HG02759 (cell line): Measurements from ENCODE around the gene USP12.

Source experiments
- ATAC-seq: cut with Tn5 transposase; IDR thresholded peaks from one replicate; pipeline ENCODE4 v1.9.1; 2021; ENCODE audit warnings: mild to moderate bottlenecking, moderate library complexity; ENCODE audit not compliant: unreplicated experiment

The USP12 gene

DNA sequence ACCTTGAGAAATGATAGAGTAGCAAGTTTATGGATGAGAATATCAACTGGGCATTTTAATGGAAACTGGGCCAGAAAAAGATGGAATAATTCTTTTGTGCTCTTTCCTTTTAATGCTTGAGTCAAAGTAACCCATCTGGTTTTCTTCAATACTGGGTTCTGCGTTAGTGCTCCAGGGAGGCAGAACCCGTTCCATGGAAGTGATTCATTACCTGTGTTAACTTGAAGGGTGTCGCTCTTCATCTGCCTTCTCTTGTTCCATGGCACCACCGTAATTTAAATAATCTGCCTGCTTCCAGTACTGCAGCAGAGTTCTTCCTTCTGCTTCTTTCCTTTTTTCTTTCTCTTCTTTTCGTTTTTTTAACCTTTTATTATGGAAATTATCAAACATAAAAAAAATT is 14.7 kb upstream of the USP12 start:
- no peak for ATAC-seq

DNA sequence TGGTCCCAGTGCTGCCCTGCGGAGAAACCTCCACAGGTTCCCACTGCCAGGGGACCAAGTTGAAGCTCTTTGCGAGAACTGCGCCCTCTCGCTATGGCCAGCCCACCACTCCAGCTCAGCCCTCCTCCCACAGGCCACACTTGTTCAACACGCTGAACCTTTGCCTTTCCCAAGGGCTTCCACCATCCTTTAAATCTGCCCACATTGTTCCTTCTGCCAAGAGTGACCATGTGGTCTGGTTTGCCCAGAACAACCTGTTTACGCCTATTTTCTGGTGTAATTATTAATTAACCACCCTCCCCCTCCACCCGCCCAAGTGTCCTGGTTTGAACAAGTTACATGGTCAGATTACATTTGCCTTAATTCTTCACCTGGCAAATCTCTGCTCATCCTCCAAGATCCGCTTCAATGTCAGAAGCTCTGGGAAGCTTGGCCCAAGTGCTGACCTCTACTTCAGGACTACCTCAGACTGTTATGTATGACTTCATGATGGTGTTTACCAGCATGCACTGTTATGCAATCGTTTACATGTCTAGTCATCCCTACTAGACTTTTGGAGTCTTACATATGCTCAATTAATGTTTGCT is 12.0 kb upstream of the USP12 start:
- no peak for ATAC-seq

DNA sequence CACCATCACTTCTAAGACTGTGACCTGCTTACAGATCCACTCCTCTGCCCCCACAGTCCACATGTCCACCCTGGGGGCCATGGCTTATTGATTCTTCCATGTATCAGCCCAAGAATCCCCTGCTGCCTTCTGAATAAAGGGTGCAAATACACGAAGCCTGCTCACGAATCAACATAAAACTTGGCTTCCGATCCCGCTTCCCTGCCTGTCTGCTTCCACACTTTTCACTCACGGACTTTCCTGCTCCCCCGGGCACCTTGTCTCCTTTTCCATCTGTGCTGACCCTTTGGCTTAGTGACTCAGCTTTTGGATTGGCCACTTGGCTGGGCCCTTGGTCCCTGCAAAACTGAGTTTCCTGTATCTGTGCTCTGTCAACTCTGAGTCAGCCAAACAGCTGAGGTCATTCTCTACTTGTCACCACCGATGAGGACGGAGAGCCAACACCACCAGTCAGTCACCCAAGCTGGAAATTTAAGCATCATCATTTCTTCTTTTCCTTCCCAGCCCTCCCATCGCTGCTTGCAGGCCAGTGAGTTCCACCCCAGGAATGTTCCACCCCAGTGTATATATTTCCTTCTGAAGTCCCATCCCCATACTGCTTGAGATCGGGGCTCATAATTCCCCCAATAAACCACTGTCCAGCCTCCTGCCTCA is 11.4 kb upstream of the USP12 start:
- ATAC-seq: no peak

DNA sequence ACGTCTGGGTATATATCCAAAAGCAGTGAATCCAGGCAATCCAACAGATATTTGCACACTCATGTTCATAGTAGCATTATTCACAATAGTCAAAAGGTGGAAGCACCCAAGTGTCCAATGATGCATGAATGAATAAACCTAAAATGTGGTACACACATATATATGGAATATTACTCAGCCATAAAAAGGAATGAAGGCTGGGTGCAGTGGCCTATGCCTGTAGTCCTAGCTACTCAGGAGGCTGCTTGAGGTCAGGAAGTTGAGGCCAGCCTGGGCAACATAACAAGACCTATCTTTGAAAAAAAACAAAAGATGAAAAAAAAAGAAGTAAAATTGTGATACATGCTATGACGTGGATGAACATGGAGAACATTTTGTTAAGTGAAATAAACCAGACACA is 10.4 kb upstream of the USP12 start:
- ATAC-seq: no peak

DNA sequence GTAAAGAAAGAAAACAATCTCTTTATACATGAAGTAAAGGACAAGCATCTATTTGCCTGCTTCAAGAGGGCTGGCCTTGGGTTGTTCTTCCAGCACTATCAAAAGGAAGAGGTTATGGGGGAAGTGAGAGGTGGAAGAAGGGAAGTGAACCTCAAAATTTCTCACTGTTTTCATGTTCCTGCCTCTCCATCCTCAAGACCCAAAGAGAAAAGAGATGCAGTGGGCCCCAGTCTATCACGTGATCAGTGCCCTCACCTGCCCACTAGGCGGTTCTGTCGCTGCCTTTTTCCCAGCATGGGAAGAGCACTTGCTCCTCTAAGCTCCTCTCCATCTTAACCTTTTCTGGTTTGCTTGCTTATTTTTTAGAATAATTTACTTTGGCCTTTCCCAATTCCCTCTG is 6.2 kb upstream of the USP12 start:
- ATAC-seq: no peak

DNA sequence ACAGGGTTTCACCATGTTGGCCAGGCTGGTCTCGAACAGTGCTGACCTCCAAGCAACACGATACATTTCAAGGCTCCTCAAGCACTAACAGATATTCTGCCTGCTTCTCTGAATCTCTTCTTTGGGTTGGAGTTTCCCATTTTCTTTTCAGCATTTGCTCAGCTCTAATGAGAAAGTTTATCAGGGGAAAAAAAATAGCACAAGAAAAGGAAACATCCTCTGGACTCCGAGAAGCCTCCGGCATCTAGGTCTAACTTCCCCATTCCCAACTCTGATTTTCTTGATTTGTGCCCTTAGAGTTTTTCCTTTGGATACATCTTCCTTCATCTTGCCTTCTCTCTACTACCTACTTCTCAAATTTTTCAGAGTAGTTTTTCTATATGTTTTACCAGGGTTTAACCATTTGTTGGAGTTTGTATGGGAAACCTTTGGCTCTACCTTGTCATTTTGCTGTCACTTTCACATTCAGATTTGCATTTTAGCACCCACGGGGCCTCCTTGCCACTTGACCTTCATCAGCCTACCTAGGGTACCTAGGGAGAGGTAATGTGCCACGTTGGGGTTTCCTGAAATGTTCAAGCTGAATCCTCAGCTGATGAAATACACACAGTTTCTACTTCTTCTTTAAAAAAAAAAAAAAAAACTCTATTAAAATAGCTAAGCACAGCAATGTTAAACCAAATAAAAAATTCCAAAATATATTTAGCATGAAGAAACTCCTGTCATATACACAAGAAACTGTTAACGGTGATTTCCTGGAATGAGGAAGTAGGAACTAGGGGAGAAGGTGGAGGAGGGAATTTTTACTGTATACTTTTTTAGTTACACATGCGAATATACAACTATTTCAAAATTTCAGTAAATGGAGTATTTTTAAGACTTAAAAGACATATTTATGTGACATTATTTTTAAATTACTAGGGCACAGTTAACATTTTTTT is 5.1 kb upstream of the USP12 start:
- ATAC-seq: no peak

DNA sequence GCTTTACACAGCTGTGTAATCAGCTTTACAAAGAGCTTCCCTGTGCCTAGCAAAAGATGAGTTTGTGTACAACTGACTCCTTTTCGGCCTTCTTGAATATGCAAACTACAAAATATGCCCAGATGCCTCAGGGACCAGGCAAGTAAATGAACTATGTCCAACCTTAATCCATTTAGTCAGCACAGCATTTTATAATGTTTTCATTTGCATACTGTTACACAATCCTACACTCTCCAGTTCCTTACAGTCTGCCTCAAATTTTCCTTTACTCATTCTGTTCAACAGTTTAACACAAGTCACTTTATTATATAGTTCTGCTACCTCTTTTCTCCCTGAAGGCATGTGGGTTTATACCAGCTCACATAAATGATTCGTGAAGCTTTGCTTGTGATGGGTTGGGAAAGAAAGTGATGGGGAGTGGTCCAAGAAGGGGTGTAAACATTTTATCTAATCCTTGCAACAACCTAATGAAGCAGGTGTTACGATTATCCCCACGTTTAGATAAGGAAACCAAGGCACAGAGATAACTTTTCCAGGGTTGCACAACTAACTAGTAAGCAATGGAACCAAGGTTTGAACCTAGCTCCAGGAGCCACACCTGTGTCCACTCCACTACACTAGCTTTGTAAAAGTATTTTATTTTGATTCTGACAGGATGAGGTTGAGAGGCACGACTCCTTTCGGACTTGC is 3.3 kb upstream of the USP12 start:
- no peak for ATAC-seq

DNA sequence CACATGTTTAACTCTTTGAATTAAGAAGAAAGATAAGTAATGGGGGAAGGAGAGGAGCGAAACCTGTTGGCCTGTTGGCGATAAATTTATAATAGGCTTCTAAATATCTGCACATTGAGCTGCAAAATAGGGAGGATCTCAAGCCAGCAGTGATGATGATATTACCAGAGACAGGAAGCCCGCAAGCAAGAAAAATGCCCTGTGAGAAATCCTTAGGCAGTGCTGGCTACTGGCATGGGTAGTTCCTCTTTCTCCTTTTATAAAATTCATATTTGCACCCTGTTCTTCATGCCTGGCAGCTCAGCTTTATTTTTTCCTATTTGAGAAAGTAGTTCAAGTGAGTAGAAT is 858 bp upstream of the USP12 start:
- ATAC-seq: no peak

DNA sequence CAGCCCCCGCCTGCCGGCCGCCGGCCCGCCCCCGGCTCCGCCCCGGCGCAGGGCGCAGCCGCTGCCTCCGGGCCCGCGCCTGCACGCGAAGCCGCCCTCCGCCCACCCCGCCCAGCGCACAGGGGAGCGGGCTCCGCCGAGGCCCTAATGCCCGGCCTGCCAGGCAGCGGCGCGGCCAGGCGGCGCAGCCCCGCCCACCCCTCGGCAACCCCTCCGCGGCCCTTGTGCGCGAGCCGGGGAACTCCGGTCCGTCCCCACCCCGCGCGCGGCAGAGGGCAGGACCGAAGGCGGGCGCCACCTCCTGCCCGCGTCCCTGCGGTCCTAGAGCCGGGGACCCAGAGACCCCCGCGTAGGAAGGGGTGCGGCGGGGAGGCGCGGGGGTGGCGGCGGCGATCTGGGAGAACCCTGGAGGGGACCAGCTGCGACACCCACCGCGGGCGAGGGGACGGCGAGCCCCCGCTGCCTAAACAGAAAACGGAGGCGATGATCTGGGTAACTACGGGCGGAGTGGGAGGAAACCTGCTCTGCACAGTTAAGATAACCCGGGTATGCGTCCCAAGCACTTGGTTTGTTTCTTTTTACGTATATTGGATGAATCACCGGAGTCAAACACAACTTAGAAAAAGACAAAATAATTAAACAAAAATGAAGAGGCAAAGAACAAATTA is 350 bp upstream of the USP12 start:
- ATAC-seq: peak; percentile 82

DNA sequence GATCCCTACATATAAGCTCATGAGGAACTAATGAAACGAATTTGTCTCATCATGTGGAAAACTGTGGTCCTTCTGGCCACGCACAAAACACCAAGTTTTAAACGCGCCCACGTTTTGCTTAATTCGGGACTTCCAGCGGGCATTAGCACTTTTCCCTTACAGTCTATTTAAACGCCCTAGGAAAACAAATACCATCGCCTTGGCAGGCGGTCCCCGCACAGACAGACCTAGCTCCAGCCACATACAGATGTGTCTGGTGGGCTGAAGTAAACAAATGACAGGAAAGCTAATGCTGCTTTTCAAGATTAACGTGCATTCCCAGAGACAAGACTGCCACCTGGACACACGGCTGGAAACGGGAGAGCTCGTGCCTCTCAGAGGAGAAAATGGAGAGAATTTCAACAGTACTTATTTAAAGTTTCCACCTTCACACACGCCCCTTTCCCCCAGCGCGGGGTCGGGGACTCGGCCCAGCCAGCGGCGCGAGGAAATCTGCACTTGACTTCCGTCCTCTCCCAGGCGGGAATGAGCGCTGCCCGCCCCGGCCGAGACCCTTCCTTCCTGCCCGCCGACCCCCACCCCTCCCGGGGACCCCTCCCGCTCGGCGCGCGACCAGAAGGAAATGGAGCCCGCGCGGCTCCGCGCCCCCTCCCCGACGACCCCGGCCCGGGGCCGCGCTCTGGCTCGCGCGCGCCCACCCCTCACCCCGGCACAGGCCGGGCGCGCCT is 931 bp downstream of the USP12 start:
- ATAC-seq: peak; percentile 1

DNA sequence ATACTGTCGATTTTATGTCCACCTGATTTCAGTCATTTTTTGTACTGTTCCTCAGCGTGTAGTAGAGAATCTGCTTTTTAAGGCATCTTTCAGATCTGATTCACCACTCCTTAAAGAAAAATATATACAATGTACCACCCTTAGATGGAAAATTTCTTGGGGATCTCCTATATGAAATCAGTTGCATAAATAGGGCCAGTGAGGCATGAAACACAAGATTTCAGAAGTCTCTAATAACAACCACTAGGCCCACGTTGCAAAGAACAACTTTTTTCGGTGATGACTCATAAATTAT is 1.4 kb downstream of the USP12 start:
- ATAC-seq: no peak

DNA sequence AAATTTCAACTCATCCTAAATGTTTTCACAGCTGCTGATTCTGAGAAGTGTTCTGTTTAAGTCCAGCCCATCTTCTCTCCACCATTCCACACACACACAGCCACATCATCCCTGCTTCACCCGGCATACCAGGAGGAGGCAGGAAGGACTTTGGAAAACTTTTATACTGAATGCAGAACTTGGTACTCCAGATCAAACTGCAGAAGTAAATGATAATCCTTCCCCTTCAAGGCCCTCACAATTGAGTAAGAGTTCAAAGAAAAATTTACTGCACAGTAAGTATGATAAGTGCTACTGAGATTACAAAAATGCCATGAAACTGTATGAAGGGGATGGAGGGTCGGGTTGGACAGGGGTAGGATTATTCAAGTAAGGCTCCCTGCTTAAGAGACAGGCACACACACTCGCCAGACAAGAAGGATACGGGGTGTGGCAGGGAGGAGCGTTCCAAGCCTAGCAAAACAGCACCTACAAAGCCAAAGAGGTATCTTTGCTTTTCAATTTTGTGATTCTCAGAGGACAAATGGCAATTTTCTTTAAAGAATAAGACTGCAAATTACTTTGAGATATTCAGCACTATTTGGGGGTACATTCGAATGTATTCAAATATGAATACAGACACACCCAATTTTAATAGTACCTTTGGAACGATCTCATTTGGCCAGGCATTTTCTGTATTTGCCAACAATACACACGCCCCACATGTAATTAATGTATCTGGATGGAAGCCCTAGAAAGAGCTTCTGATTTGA is 2.5 kb downstream of the USP12 start:
- ATAC-seq: no peak

DNA sequence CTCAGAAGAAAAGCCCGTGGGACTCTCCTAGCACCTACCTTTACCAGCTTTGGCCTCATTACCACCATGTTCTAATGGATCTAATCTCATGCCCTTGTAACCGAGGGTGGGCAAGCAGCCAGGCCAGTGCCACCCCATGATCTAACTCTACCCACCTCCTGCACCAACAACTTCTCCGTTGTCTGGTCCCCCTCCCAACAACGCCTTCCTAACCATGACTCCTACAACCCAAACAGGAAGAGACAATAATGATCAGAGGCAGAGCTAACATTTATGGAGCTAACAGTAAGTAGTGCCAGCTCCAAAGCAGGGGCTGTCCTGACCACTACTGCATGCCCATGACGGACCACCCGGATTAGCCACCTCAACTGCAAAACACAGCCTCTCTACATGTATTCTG is 3.5 kb downstream of the USP12 start:
- ATAC-seq: no peak

DNA sequence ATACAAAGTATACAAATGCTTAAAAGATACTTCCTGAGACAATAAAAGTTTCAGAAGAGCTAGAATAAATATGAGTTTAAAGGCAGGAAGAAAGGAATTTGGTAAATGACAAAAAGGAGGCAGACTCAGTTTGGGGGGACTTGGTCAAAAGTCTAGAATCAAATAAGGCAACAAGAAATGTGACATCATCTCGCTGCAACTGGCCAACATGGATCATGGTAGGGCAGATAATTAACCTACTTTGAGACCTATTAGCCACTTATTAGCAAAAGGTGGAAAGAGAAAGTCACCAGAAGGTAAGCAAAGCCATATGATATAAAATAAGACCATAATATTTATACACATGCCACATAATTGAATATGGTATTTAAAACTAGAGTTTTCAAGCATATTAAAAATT is 5.3 kb downstream of the USP12 start:
- ATAC-seq: no peak

DNA sequence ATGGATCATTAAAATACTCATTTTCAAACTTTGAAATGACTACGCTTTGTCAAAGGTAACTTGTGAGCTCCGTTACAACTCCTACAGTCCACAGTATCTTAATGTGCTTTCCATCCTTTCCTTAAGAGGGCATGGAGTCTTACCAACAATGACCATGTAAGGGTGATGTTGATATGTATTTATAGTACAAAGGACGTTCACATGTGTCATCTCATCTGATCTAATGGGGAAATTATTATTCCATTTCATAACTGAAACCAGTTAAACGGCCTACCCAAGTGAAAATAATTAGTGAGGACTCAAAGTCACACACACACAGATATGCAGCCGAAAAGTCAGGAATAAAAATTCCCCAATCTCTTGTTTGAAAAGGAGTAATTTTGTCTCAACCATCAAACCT is 9.6 kb downstream of the USP12 start:
- no peak for ATAC-seq

DNA sequence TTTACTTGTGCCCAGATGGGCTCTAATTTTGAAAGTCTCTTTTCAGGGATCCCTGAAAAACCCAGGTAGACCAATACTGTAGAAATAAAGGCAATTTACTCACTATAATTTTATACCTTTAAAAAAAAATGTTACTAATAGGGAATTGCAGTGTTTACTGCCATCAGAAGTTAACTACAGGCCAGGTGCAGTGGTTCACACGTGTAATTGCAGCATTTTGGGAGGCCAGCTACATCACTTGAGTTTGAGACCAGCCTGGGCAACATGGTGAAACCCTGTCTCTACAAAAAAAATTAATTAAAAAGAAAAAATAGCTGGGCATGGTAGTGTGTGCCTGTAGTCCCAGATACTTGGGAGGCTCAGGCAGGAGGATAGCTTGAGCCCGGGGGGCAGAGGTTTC is 10.2 kb downstream of the USP12 start:
- no peak for ATAC-seq

DNA sequence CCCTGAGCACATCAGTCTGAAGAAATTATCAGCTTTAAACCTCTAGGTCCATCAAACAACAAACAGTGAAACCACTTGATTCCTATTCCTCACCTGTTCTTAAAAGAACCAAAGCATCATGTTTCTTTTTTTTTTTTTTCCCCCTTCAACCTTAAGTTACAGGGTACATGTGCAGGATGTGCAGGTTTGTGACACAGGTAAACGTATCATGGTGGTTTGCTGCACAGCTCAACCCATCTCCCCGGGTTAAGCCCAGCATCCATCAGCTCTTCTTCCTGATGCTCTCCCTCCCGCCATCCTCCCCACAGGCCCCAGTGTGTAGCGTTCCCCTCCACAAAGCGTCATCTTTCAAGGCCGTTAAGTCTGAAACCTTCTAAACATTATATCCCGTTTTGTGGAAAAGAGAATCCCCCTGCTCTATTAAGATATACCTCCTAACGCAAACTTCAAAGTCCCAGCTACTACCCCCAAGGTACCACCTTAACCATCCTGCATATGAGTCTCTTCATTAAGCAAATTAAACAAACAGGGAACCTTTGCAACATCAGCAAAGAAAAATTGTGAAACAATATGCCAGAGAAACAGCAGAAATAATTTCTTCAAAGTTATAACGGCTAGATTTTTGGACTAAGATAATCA is 10.8 kb downstream of the USP12 start:
- ATAC-seq: no peak

DNA sequence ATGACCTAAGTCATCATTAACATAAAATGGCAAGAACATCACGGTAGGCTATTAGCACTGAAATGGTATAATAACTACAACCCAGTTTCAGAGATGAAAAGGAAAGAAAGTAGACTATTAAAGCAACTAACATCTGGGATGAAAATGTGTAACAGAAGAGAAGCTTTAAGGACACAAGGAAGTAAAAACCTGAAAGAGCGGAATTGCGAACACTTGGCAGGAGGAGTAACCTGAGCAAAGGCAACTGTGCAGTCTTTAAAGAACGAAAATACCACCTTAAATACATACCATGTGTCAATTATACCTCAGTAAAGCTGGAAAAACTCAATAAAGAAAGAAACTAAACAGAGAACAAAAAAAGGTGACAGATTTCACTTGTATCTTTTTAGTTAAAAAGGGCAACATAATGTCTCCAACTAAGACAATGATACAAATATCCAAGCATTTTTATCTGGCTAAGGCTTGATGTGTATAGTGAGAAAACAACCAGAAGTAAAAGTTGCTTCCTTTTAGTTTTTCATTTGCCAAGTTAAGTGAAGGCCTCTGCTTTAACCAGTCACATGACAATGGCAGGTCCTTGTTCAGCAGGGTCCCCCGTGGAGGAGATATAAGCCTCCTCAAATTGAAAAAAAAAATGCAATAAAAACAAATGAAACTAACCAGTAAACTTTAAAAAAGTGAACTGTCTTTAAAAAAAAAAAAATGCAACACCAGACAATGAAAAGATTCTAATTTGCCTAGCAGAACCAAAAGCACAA is 11.6 kb downstream of the USP12 start:
- ATAC-seq: no peak

DNA sequence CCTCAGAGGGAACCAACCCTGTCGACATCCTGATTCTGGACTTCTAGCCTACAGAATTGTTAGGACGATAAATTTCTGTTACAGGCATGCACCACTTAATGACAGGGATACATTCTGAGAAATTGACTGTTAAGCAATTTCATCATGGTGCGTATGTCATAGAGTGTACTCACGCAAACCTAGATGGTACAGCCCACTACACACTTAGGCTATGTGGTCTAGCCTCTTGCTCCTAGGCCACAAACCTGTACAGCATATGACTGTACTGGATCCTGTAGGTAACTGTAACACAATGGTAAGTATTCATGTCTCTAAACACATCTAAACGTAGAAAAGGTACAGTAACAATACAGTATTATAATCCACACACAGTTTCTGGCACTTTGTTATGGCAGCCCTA is 13.3 kb downstream of the USP12 start:
- ATAC-seq: no peak
